ENCODE data around the gene ZNF407. TPM values are rescaled to one million over a fixed set of nuclear protein-coding genes. Genes with fewer than 3 reads are reported as not detected.

The ZNF407 gene
- total and polyA plus RNA-seq, 4 donors = 1.9 to 16.5 (median 6.6) TPM

GRCh38 chr18:74957588-74958224, 360.0 kb downstream of the ZNF407 start:
- H3K9me3 ChIP-seq (ENCODE audit: control insufficient read depth in 4 of 4, low read length in 3 of 4) = no peaks in the 10 kb centered on the region
- no peak for TF ChIP-seq MAX (IDR thresholded peaks at IDR 0.05)
- no peak for TF ChIP-seq TAF1 (conservative IDR thresholded peaks at IDR 0.05)
- TF ChIP-seq HNF4A (conservative IDR thresholded peaks at IDR 0.05) = no peak
- no peak for TF ChIP-seq HNF4G (IDR thresholded peaks at IDR 0.05)
- TF ChIP-seq RXRA (IDR thresholded peaks at IDR 0.05) = no peak
- TF ChIP-seq CTCF (IDR thresholded peaks at IDR 0.05; ENCODE audit: low read depth, low read length, missing input control) = no peak
- TF ChIP-seq ATF3 (IDR thresholded peaks at IDR 0.05) = no peak
- no peak for TF ChIP-seq ZBTB33 (IDR thresholded peaks at IDR 0.05)
- TF ChIP-seq JUND (IDR thresholded peaks at IDR 0.05) = no peak
- no peak for TF ChIP-seq FOXA2 (IDR thresholded peaks at IDR 0.05)
- no peak for TF ChIP-seq YY1 (IDR thresholded peaks at IDR 0.05)
- no peak for TF ChIP-seq NR2F2 (IDR thresholded peaks at IDR 0.05)
- TF ChIP-seq REST (IDR thresholded peaks at IDR 0.05) = no peak
- no peak for TF ChIP-seq GABPA (IDR thresholded peaks at IDR 0.05 in 1 of 2, conservative IDR thresholded peaks at IDR 0.05 in 1 of 2)
- TF ChIP-seq EGR1 (IDR thresholded peaks at IDR 0.05; ENCODE audit: low read depth in 2 of 2) = no peak
- 95% methylated on average over 8 of the region's 8 CpGs for WGBS
- H3K9ac ChIP-seq (ENCODE audit: low read depth in 1 of 2, low read length in 2 of 2) = no peak overlapping the region
- H3K4me3 ChIP-seq (ENCODE audit: low read depth in 1 of 3, low read length in 3 of 3) = no peak overlapping the region
- H3K27ac ChIP-seq (ENCODE audit: low read depth in 1 of 2, low read length in 2 of 2) = no peak overlapping the region
- H3K36me3 ChIP-seq (ENCODE audit: control insufficient read depth in 4 of 4, insufficient read depth in 3 of 4, low read depth in 1 of 4, low read length in 3 of 4) = peaks cover 0 to 3% (median 0%) of the 10 kb centered on the region in 4 donors
- no peaks in the 10 kb centered on the region for H3K4me1 ChIP-seq (ENCODE audit: control insufficient read depth in 4 of 4, insufficient read depth in 4 of 4, low read length in 3 of 4)
- H3K27me3 ChIP-seq (ENCODE audit: control insufficient read depth in 4 of 4, insufficient read depth in 4 of 4, low read length in 3 of 4) = no peaks in the 10 kb centered on the region
- no peak for DNase-seq (ENCODE audit: low spot score)

- no peaks in the 10 kb centered on the region for H3K4me1 ChIP-seq (ENCODE audit: control insufficient read depth in 4 of 4, insufficient read depth in 4 of 4, low read length in 3 of 4)
- H3K36me3 ChIP-seq (ENCODE audit: control insufficient read depth in 4 of 4, insufficient read depth in 3 of 4, low read depth in 1 of 4, low read length in 3 of 4) = peaks cover 0 to 3% (median 0%) of the 10 kb centered on the region in 4 donors
- no peaks in the 10 kb centered on the region for H3K9me3 ChIP-seq (ENCODE audit: control insufficient read depth in 4 of 4, low read length in 3 of 4)
- no peak for DNase-seq (ENCODE audit: low spot score)
- no peak overlapping the region for H3K4me3 ChIP-seq (ENCODE audit: low read depth in 1 of 3, low read length in 3 of 3)
- H3K9ac ChIP-seq (ENCODE audit: low read depth in 1 of 2, low read length in 2 of 2) = no peak overlapping the region
- no peak overlapping the region for H3K27ac ChIP-seq (ENCODE audit: low read depth in 1 of 2, low read length in 2 of 2)
- H3K27me3 ChIP-seq (ENCODE audit: control insufficient read depth in 4 of 4, insufficient read depth in 4 of 4, low read length in 3 of 4) = no peaks in the 10 kb centered on the region
- WGBS = 93% methylated on average over 3 of the region's 3 CpGs
- TF ChIP-seq ATF3 (IDR thresholded peaks at IDR 0.05) (no peak), GABPA (IDR thresholded peaks at IDR 0.05 in 1 of 2, conservative IDR thresholded peaks at IDR 0.05 in 1 of 2) (no peak), REST (IDR thresholded peaks at IDR 0.05) (no peak), ZBTB33 (IDR thresholded peaks at IDR 0.05) (no peak), JUND (IDR thresholded peaks at IDR 0.05) (no peak), NR2F2 (IDR thresholded peaks at IDR 0.05) (no peak), SP1 (IDR thresholded peaks at IDR 0.05) (no peak)
Measured at GRCh38 chr18:74959216-74959615, 361.5 kb downstream of the ZNF407 start.
